ENCODE measurements around the gene MTCP1. TPM values are rescaled to one million over a fixed set of nuclear protein-coding genes. Genes with fewer than 3 reads are reported as not detected.
A peak's percentile ranks its signal among the peaks of the same experiment; 100 is the strongest.

The MTCP1 gene
- total RNA-seq, 2 donors from 2014 or later = 17.1 to 19.5 TPM

DNA sequence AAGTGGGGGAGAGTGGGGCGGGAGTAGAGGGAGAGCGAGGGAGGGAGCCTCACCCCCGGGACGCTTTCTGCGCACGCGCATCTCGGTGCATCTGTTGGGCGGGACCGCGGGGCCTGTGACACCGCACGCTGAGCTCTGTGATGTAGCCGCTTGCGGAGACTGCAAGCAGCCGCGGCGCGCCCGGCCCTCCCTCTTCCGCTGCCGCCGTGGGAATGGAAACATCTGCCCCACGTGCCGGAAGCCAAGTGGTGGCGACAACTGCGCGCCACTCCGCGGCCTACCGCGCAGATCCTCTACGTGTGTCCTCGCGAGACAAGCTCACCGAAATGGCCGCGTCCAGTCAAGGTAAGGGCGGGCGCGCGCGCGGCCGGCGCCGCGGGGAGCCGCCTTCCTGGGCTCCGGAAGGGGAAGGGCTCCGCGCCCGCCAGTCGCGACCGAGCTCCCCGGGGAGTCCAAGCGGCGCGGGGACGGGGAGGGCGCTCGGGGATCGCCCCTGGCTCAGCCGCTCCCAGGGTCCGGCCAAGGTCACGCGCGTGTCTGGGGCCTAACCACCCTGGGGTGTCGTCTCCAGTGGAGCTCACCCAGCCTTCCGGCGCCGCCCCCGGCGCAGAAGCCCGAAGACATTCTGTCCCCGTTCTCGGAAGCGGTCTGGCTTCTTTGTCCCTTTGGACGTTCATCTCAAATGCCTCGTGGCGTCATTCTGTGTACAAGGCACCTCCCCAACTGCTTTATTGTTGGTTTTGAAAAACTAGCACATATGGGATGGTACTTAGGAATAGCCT, 44.0 kb downstream of the MTCP1 start, which contains the start of gene FUNDC2:
TSS of gene FUNDC2 (plus strand) at position 118 of the 782 bp plus-strand sequence. CDS start at position 213, 95 bp downstream.
- Mint-ChIP-seq H3K9me3 (no peaks in the 10 kb centered on the region), H3K36me3 (no peaks in the 10 kb centered on the region), H3K27ac (peak within 1 kb of the TSS; percentile 89 to 92)
- ATAC-seq (peak; percentile 90 to 94), DNase-seq (ENCODE audit: low spot score in 2 of 2) (peak; percentile 85 to 95)

- ATAC-seq = no peak
- Mint-ChIP-seq H3K36me3 (no peaks in the 10 kb centered on the region), H3K27ac (peak overlapping the region in 1 of 2 donors; percentile 92), H3K9me3 (no peaks in the 10 kb centered on the region)
- DNase-seq (ENCODE audit: low spot score in 2 of 2) = no peak
Measured at GRCh38 chrX:155026420-155026726, 44.6 kb downstream of the MTCP1 start.

DNA sequence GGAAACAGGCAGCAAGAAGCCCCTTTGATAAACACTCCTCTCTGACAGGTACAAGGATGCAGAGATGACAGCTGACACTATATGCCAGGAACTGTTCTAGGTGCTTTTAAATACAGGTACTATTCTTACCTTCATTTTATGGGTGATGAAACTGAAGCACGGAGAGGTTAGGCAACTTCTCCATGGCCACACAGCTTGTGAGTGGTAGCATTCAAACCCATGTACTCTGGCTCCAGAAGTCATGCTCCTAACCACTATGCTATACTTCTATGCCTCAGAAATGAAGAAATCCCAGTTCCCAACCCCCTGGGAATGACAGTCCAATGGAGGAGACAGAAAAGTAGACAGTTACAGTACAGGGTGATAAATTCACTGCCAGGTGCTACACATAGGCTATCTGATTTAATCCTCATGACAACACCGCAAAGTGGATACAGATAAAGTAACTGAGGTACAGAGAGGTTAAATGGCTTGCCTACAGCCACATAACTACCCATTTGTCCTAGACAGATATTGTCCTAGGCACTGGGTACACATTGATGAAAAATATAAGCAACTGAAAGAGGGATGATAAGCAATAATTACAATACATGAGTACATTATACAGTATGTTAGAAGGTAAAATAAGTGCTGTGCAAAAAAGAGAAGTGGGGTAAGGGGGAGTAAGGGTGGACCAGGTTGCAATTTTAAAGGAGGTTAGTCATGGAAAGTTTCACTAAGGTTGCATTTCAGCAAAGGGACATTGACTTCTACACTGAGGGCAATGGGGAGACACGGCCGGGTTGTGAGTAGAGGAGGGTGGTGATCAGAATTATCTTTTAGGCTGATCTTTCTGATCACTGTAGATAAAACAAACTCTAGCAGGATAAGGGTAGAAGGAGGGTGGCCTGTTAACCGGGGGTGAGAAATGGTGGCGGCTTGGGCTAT, 46.8 kb downstream of the MTCP1 start:
- Mint-ChIP-seq H3K36me3 (no peaks in the 10 kb centered on the region), H3K9me3 (no peaks in the 10 kb centered on the region), H3K27ac (peak overlapping the region; percentile 9 to 30)
- ATAC-seq (no peak), DNase-seq (ENCODE audit: low spot score in 2 of 2) (no peak)

DNA sequence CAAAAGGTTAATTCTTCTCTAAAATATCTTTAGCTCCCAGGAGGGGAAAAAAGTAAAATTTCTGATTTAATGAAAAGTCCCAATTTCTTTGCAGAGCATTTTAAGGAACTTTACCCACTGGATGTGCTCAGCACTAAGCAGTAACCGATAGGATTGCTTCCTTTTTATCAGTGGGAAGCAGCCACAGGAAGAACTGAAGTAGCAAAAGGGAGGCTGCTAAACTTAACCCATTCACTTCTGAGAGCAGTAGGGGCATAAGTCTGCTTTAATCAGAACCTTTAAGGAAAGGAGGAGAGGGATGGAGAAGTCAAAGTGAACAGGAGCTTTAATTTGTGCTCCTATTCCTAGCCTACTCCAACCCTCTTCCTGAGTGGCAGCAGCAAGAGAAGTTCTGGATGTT, 48.4 kb downstream of the MTCP1 start, which contains the start of gene F8:
TSS of gene F8 (minus strand) at position 139 of the 400 bp plus-strand sequence. CDS start 171 bp downstream, outside the sequence.
- H3K27ac Mint-ChIP-seq = no peak within 1 kb of the TSS
- no peaks in the 10 kb centered on the region for H3K36me3 Mint-ChIP-seq
- ATAC-seq (no peak), DNase-seq (ENCODE audit: low spot score in 2 of 2) (no peak)
- no peaks in the 10 kb centered on the region for H3K9me3 Mint-ChIP-seq

DNA sequence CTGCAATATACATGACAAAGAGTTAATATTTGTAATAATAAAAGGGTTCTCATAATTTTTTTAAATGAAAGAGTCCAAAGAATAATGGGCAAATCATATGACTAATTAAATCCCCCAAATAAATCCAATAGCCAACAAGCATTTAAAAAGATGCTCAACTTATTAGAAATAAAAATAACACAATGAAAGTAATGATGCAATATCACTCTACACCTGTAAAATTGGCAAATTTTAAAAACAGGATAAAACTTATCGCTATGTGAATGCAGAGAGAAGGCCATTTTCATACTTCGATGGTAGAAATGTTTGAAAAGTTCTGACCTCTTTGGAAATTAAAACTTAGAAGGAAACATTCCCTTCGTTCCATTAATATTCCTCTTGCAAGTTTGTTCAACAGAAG, 50.3 kb downstream of the MTCP1 start:
- DNase-seq (ENCODE audit: low spot score in 2 of 2) (no peak), ATAC-seq (no peak)
- Mint-ChIP-seq H3K9me3 (no peaks in the 10 kb centered on the region), H3K27ac (no peak overlapping the region), H3K36me3 (no peaks in the 10 kb centered on the region)

Other genes starting within 250 kb of the MTCP1 start
- gene SMIM9, start 236.5 kb downstream of the MTCP1 start, total RNA-seq = not detected
- 10 to 100 TPM in 1 of 2 donors, 1 to 10 TPM in 1; 7.5 to 17.6 TPM for gene F8A1, start 184.8 kb downstream of the MTCP1 start, total RNA-seq
- 1 to 10 TPM; 5.6 to 5.8 TPM for gene F8, start 48.4 kb downstream of the MTCP1 start, total RNA-seq
- gene FUNDC2, start 44.3 kb downstream of the MTCP1 start, total RNA-seq = 10 to 100 TPM; 62.2 to 95.1 TPM
- gene CMC4, start within 50 bp of the MTCP1 start, total RNA-seq = 1 to 10 TPM; 4.8 to 7.6 TPM
- gene BRCC3, start 372 bp upstream of the MTCP1 start, total RNA-seq = 10 to 100 TPM; 15.7 to 31.5 TPM
- gene VBP1, start 145.3 kb upstream of the MTCP1 start, total RNA-seq = 100 to 1,000 TPM in 1 of 2 donors, 10 to 100 TPM in 1; 82.3 to 144 TPM
- 10 to 100 TPM in 1 of 2 donors, 1 to 10 TPM in 1; 8.3 to 13.4 TPM for gene RAB39B, start 193.4 kb upstream of the MTCP1 start, total RNA-seq